A673 (cell line): ENCODE measurements around the gene SHLD1. TPM values are rescaled to one million over a fixed set of nuclear protein-coding genes. Genes with fewer than 3 reads are reported as not detected.
A peak's percentile ranks its signal among the peaks of the same experiment; 100 is the strongest.

Experiments used
- BruUV-seq: library from RNA; stranded (reverse); fragments of 400-500 nt; replicated peaks from 2 replicates; lab custom pipeline; 2021; lab: Mats Ljungman, UMichigan
- CTCF ChIA-PET: fragments of 300-600 bp; sonication (Branson Sonifier 250); formaldehyde crosslinking; loops from one replicate; lab custom pipeline; 2022; ENCODE audit warnings: antibody characterized with exemption; lab: Charles Lee
- POLR2A ChIA-PET: fragments of 300-600 bp; sonication (Branson Sonifier 250); formaldehyde crosslinking; loops from one replicate; lab custom pipeline; 2022; ENCODE audit warnings: antibody characterized with exemption; ENCODE audit not compliant: low non-redundant PET; lab: Charles Lee
- DNase-seq: peaks from one replicate; pipeline ENCODE4 v3.0.0-alpha.2; 2015; ENCODE audit warnings: low spot score
- H3K27ac ChIP-seq: fragments of 200-600 bp; sonication (generic); 2 replicates; pipeline ENCODE4 v1.5.1; 2016; ENCODE audit warnings: mixed run types, low read depth, mild to moderate bottlenecking, mixed read lengths, antibody characterized with exemption, low read length; ENCODE audit not compliant: poor library complexity, severe bottlenecking
- H3K27me3 ChIP-seq: fragments of 200-600 bp; sonication (generic); replicated peaks from 2 replicates; pipeline ENCODE4 v1.6.1; 2017; ENCODE audit warnings: mixed run types, low read depth, mild to moderate bottlenecking, mixed read lengths, antibody characterized with exemption, low read length; ENCODE audit not compliant: insufficient read depth, poor library complexity
- H3K36me3 ChIP-seq: fragments of 200-600 bp; sonication (generic); 2 replicates; pipeline ENCODE4 v1.6.1; 2016; ENCODE audit warnings: mixed run types, mild to moderate bottlenecking, mixed read lengths, antibody characterized with exemption, low read length; ENCODE audit not compliant: insufficient read depth, poor library complexity, severe bottlenecking
- H3K4me1 ChIP-seq: fragments of 200-600 bp; sonication (generic); 2 replicates; pipeline ENCODE4 v1.6.1; 2017; ENCODE audit warnings: mixed run types, mild to moderate bottlenecking, mixed read lengths, antibody characterized with exemption, low read length; ENCODE audit not compliant: insufficient read depth, poor library complexity, severe bottlenecking
- H3K4me3 ChIP-seq: fragments of 200-600 bp; sonication (generic); 2 replicates; pipeline ENCODE4 v1.5.1; 2016; ENCODE audit warnings: low read depth, mixed run types, mild to moderate bottlenecking, mixed read lengths, low read length; ENCODE audit not compliant: poor library complexity, severe bottlenecking
- H3K9me3 ChIP-seq: fragments of 200-600 bp; sonication (generic); 2 replicates; pipeline ENCODE4 v1.6.1; 2016; ENCODE audit warnings: mixed run types, low read depth, mild to moderate bottlenecking, mixed read lengths, antibody characterized with exemption, low read length; ENCODE audit not compliant: poor library complexity, severe bottlenecking
- CTCF ChIP-seq: fragments of 300-800, 200-600 bp; sonication (generic); conservative IDR thresholded peaks from 2 replicates; pipeline ENCODE4 v1.5.1; 2017; ENCODE audit warnings: low read depth, mild to moderate bottlenecking, antibody characterized with exemption, low read length, moderate library complexity, mixed read lengths
- EZH2 ChIP-seq: fragments of 200-600 bp; sonication (generic); IDR thresholded peaks from 2 replicates; pipeline ENCODE4 v1.6.1; 2017; ENCODE audit warnings: borderline replicate concordance, low read depth, mild to moderate bottlenecking, mixed read lengths, antibody characterized with exemption, low read length; ENCODE audit not compliant: poor library complexity, severe bottlenecking
- intact Hi-C: fragments of 100-400 bp; cut with micrococcal nuclease; formaldehyde crosslinking; loops from one replicate; pipeline ENCODE4 v1.10.0; 2022; ENCODE audit not compliant: unreplicated experiment
- total RNA-seq: library from RNA; stranded (reverse); gene quantifications from 2 replicates; pipeline ENCODE4 v1.2.3, GENCODE V29; 2021

SHLD1 gene
- total RNA-seq, 1 experiment from 2014 or later = 5.8 TPM

- no TSS peak for BruUV-seq
- CTCF ChIA-PET = no interaction called here
Measured at GRCh38 chr20:5841522-5841921, 91.3 kb downstream of the SHLD1 start.

GRCh38 chr20:5842465-5842864, 92.3 kb downstream of the SHLD1 start:
- H3K27ac ChIP-seq = no peak overlapping the region
- BruUV-seq = no TSS peak
- H3K4me3 ChIP-seq = no peak overlapping the region
- no peaks in the 10 kb centered on the region for H3K9me3 ChIP-seq
- H3K36me3 ChIP-seq = no peaks in the 10 kb centered on the region
- DNase-seq = no peak
- TF ChIP-seq EZH2 (no peak), CTCF (no peak)
- intact Hi-C loops = no loop called here
- ChIA-PET POLR2A (no interaction called here), CTCF (no interaction called here)
- no peaks in the 10 kb centered on the region for H3K27me3 ChIP-seq
- H3K4me1 ChIP-seq = peaks cover 38% of the 10 kb centered on the region

More at GRCh38 chr20:5841522-5841921, 91.3 kb downstream of the SHLD1 start:
- Histone ChIP-seq H3K4me3 (no peak overlapping the region), H3K36me3 (no peaks in the 10 kb centered on the region), H3K27ac (no peak overlapping the region), H3K4me1 (peaks cover 29% of the 10 kb centered on the region), H3K27me3 (no peaks in the 10 kb centered on the region), H3K9me3 (no peaks in the 10 kb centered on the region)
- TF ChIP-seq CTCF (no peak), EZH2 (no peak)
- DNase-seq = no peak
- POLR2A ChIA-PET = no interaction called here
- intact Hi-C loops = no loop called here

GRCh38 chr20:5843054-5843592, 92.9 kb downstream of the SHLD1 start:
- CTCF ChIA-PET = no interaction called here

More at GRCh38 chr20:5843054-5843592, 92.9 kb downstream of the SHLD1 start:
- Histone ChIP-seq H3K9me3 (no peaks in the 10 kb centered on the region), H3K4me1 (peaks cover 38% of the 10 kb centered on the region), H3K4me3 (no peak overlapping the region), H3K27ac (peak overlapping the region; percentile 65), H3K27me3 (no peaks in the 10 kb centered on the region), H3K36me3 (no peaks in the 10 kb centered on the region)
- no TSS peak for BruUV-seq
- no peak for DNase-seq
- intact Hi-C loops = no loop called here
- POLR2A ChIA-PET = no interaction called here
- TF ChIP-seq CTCF (no peak), EZH2 (no peak)
